ENCODE results near the gene CCHCR1.
"Not testable (repeated sequence)": the region's sequence is repeated elsewhere in the genome, so short reads cannot be mapped to it uniquely, and the experiment has no call there.

CCHCR1 gene

DNA sequence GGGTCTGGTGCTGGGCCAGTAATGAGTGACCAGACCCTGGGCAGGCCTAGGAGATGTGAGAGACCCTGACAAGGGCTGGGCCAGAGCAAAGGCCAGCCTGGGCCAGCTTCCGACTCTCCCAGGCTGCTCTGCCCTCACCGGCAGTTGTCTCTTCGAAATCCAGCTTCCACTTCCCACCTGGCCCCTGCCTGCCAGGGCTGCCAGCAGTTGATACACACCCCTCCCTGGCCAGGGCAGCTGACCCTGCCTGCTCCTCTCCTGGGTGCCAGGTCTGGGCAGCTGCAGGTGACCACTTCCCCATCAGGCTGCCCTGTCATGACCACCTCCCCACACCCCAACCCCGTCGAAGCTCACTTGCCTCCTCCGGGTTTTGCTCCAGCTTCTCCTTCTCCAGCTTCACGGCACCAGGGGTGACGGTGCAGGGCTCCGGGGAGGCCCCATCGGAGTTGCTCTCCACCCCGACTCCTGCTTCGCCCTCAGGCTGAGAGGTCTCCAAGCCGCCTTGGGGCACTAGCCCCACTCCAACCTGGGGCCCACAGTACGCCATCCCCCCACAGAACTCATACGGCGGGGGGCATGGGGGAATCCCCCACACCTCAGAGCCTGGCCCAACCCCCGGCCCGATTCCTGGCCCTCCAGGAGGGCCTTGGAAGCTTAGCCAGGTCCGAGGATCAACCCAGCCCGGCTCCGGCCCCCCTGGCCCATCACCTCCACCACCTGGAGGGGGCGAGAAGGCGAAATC is 12.4 kb upstream of the CCHCR1 start:
- peak overlapping the region; percentile 36 for H3K4me3 ChIP-seq (ENCODE audit: extremely low read depth, insufficient read depth, low read length, poor library complexity, severe bottlenecking)
- WGBS, 2 experiments (ENCODE audit: insufficient coverage in 2 of 2): 29 to 37% methylated on average over 6 to 15 of the region's 23 CpGs
- peaks cover 23% of the 10 kb centered on the region for H3K4me1 ChIP-seq (ENCODE audit: control insufficient read depth, insufficient read depth, low read length, poor library complexity, severe bottlenecking)
- H3K27ac ChIP-seq (ENCODE audit: low read depth, low read length, severe bottlenecking); H3K9me3 ChIP-seq (ENCODE audit: control insufficient read depth, low read length); H3K36me3 ChIP-seq (ENCODE audit: control insufficient read depth, insufficient read depth, low read length): not testable (repeated sequence)

DNA sequence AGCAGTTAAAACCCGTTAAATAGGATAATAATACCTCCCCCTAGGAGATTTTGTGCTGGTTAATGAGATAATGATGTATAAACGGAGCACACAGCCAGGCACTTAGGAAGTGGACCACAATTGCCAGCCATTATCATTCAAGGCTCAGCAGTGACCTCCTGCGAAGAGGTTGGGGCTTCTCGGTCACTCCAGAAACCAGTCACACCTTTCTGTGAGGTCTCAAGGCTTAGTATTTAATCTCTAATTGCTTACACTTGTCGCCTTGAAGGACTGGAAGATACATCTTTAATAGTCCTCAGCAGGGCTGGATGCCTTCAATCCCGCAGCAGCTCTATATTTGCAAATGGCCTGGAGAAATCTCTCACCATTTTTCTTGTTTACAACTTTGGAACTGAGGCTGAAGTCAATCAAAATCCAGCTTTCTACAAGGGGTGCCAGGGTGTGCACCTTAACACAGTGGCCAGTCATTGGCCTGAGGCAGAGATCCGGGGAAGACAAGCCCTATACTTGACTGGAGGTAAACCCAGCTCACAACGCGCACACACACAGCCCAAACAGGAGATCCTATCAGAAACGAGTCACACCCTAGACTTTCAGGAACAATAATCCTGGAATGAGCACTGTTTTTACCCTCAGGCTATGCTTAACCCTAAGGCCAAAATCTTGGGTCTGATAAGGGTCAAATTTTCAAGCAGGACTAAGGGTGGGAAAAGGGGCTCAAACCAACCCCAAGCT is 11.7 kb upstream of the CCHCR1 start:
- Histone ChIP-seq H3K27ac (ENCODE audit: low read depth, low read length, severe bottlenecking) (no peak overlapping the region), H3K4me3 (ENCODE audit: extremely low read depth, insufficient read depth, low read length, poor library complexity, severe bottlenecking) (no peak overlapping the region), H3K9me3 (ENCODE audit: control insufficient read depth, low read length) (no peaks in the 10 kb centered on the region), H3K4me1 (ENCODE audit: control insufficient read depth, insufficient read depth, low read length, poor library complexity, severe bottlenecking) (peaks cover 23% of the 10 kb centered on the region), H3K36me3 (ENCODE audit: control insufficient read depth, insufficient read depth, low read length) (no peaks in the 10 kb centered on the region)
- WGBS, 2 experiments (ENCODE audit: insufficient coverage in 2 of 2): 20 to 29% methylated on average over 8 of the region's 10 CpGs

DNA sequence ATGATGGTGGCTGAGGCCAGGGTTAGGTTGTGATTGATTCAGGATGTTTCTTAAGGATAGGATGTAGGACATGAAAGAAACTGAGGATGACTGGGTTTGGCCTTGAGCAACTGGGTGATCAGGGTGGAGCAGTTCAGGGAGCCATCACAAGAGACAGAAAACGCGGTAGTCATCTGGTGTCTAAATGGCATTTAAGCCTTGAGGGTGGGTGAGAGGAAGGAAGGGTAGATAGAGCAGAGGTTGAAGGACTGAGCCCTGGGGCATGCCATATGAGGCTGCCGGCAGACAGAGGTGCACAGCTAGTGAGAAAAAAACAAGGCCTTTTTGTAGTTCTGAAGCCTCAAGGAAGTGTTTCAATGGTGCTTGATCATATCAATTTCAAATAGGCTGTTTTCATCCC is 11.0 kb upstream of the CCHCR1 start:
- WGBS, 2 experiments (ENCODE audit: insufficient coverage in 2 of 2): 27 to 32% methylated on average over 3 of the region's 3 CpGs
- Histone ChIP-seq H3K9me3 (ENCODE audit: control insufficient read depth, low read length) (no peaks in the 10 kb centered on the region), H3K4me3 (ENCODE audit: extremely low read depth, insufficient read depth, low read length, poor library complexity, severe bottlenecking) (no peak overlapping the region), H3K27ac (ENCODE audit: low read depth, low read length, severe bottlenecking) (no peak overlapping the region), H3K4me1 (ENCODE audit: control insufficient read depth, insufficient read depth, low read length, poor library complexity, severe bottlenecking) (peaks cover 22% of the 10 kb centered on the region), H3K36me3 (ENCODE audit: control insufficient read depth, insufficient read depth, low read length) (peaks cover 2% of the 10 kb centered on the region)

DNA sequence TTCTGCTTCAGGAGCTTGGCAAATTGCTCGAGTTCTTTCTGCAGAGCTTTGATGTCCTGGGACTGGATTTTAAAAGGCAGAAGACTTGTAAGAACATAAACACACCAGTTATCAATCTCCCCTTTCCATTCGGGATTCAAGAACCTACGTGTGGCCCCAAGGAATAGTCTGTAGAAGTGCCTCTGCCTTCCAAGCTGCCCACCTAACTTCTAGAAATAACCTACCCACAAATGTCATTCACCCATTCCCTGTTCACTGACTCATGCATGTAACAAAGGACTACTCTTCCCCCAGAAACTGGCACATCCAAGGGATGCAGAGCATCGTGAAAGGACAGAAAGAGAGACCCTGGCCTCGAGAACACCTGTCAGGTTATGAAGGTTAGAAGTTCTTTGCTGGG is 8.4 kb upstream of the CCHCR1 start:
- WGBS, 2 experiments (ENCODE audit: insufficient coverage in 2 of 2): 84 to 89% methylated on average over 3 to 4 of the region's 5 CpGs
- Histone ChIP-seq H3K27ac (ENCODE audit: low read depth, low read length, severe bottlenecking) (no peak overlapping the region), H3K9me3 (ENCODE audit: control insufficient read depth, low read length) (no peaks in the 10 kb centered on the region), H3K4me3 (ENCODE audit: extremely low read depth, insufficient read depth, low read length, poor library complexity, severe bottlenecking) (no peak overlapping the region), H3K4me1 (ENCODE audit: control insufficient read depth, insufficient read depth, low read length, poor library complexity, severe bottlenecking) (peaks cover 4% of the 10 kb centered on the region), H3K36me3 (ENCODE audit: control insufficient read depth, insufficient read depth, low read length) (peaks cover 24% of the 10 kb centered on the region)

DNA sequence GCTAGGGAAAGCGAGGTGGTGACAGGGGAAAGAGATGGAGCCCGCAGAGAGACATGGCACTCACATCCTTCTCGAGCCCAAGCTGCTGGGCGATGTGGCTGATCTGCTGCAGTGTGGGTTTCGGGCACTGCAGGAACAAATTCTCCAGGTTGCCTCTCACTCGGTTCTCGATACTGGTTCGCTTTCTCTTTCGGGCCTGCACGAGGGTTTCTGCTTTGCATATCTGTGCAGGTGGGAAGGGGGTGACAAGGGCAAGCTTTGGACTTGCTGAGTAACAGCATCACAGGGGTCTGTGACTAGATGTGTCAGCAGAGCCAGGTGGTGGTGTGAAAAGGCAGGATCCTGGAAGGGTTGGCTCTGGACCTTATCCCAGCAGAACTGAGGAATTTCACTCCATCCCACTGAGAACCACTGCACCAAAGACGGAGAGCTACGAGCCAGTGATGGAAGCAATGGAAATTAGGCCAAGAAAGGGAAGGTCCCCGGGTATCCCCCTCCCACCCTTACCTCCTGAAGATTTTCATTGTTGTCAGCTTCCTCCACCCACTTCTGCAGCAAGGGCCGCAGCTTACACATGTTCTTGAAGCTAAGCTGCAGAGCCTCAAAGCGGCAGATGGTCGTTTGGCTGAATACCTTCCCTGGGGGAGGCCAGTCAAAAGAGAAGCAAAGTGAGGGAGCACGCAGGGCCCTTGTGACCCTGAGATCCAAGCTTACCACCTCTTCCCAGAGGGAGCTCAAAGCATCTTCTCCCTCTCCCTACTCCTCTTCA is 7.6 kb upstream of the CCHCR1 start:
- H3K9me3 ChIP-seq (ENCODE audit: control insufficient read depth, low read length); H3K4me3 ChIP-seq (ENCODE audit: extremely low read depth, insufficient read depth, low read length, poor library complexity, severe bottlenecking); H3K27ac ChIP-seq (ENCODE audit: low read depth, low read length, severe bottlenecking); H3K4me1 ChIP-seq (ENCODE audit: control insufficient read depth, insufficient read depth, low read length, poor library complexity, severe bottlenecking): not testable (repeated sequence)
- H3K36me3 ChIP-seq (ENCODE audit: control insufficient read depth, insufficient read depth, low read length): peaks cover 24% of the 10 kb centered on the region
- WGBS, 2 experiments (ENCODE audit: insufficient coverage in 2 of 2): 82% methylated on average over 7 of the region's 17 CpGs; no CpG with 5 or more reads in 1 of the 2 experiments

DNA sequence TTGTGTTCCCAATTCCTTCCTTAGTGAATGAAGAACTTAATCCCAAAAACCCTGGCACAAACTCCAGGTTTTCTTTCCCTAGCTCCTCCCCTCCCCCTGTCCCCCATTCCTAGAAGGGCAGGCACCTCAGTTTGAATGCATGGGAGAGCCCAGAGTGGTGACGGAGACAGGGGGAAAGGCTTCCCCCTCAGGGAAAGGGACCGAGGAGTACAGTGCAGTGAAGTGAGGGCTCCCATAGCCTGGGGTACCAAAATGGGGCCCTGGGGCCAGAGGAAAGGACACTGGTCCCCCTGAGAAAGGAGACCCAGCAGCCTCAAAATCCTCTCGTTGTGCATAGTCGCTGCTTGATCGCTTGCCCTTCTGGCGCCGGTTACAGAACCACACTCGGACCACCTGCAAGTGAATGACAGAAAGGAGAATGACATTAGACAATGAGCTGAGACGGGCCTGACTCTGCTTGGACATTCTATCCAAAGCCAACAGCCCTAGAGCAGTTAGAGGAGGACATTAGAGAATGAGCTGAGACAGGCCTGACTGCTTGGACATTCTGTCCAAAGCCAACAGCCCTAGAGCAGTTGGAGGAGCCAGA is 7.0 kb upstream of the CCHCR1 start:
- WGBS, 2 experiments (ENCODE audit: insufficient coverage in 2 of 2): 97 to 100% methylated on average over 1 to 7 of the region's 9 CpGs

DNA sequence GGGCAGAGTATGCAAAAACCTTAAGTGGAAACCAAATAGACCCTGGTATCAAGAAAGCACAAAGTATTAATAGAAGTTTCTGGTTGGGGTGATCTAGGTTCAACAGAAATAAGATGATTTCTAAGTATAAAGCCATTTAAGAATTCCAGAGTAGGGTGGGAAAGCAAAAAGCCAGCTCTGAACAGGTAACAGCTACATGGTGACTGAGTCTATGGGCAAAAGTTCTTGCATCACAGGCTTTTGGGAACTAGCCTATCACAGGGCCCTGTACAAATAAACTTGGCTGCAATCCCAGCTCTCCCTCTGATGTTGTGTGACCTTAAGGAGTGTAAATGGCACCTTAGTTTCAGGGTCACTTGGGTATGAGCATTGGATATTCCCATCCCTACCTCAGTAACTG is 6.3 kb upstream of the CCHCR1 start:
- no peak overlapping the region for H3K4me3 ChIP-seq (ENCODE audit: extremely low read depth, insufficient read depth, low read length, poor library complexity, severe bottlenecking)
- no peak overlapping the region for H3K27ac ChIP-seq (ENCODE audit: low read depth, low read length, severe bottlenecking)
- H3K36me3 ChIP-seq (ENCODE audit: control insufficient read depth, insufficient read depth, low read length): peaks cover 24% of the 10 kb centered on the region
- peaks cover 4% of the 10 kb centered on the region for H3K4me1 ChIP-seq (ENCODE audit: control insufficient read depth, insufficient read depth, low read length, poor library complexity, severe bottlenecking)
- no peaks in the 10 kb centered on the region for H3K9me3 ChIP-seq (ENCODE audit: control insufficient read depth, low read length)

More for the DNA sequence above, 7.0 kb upstream of the CCHCR1 start:
- H3K36me3 ChIP-seq (ENCODE audit: control insufficient read depth, insufficient read depth, low read length): peaks cover 24% of the 10 kb centered on the region
- H3K4me3 ChIP-seq (ENCODE audit: extremely low read depth, insufficient read depth, low read length, poor library complexity, severe bottlenecking); H3K4me1 ChIP-seq (ENCODE audit: control insufficient read depth, insufficient read depth, low read length, poor library complexity, severe bottlenecking); H3K27ac ChIP-seq (ENCODE audit: low read depth, low read length, severe bottlenecking); H3K9me3 ChIP-seq (ENCODE audit: control insufficient read depth, low read length): not testable (repeated sequence)

DNA sequence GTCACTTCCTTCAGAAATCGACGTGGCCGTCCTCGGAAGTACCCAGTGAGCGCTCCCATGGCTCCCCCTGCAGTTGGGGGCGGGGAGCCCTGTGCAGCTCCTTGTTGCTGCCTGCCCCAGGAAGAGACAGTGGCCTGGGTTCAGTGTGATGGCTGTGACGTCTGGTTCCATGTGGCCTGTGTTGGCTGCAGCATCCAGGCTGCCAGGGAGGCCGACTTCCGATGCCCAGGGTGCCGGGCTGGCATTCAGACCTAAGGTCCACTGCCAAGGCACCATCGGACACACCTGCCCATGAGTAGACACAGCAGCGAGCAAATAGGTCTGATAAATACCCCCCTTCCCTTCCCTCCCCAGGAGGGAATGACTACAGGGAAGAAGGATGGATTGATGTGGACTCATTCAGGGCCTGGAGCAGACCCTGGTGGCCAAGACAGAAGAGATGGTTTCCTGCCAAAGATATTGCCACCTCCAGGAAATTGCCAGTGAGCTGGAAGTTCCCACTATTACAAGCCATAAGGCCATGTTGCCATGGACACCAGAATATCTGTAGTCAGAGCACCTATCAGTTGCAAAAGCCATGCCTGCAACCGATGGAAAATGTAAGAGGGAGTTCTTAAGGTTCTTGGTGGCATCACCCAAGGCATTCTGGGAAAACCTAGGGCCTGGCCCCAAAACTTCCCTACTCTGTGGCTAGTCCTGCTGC is 5.0 kb upstream of the CCHCR1 start:
- Histone ChIP-seq H3K27ac (ENCODE audit: low read depth, low read length, severe bottlenecking) (no peak overlapping the region), H3K36me3 (ENCODE audit: control insufficient read depth, insufficient read depth, low read length) (peaks cover 24% of the 10 kb centered on the region), H3K4me3 (ENCODE audit: extremely low read depth, insufficient read depth, low read length, poor library complexity, severe bottlenecking) (no peak overlapping the region), H3K4me1 (ENCODE audit: control insufficient read depth, insufficient read depth, low read length, poor library complexity, severe bottlenecking) (no peaks in the 10 kb centered on the region), H3K9me3 (ENCODE audit: control insufficient read depth, low read length) (no peaks in the 10 kb centered on the region)
- 84 to 87% methylated on average over 11 of the region's 13 CpGs for WGBS, 2 experiments (ENCODE audit: insufficient coverage in 2 of 2)

DNA sequence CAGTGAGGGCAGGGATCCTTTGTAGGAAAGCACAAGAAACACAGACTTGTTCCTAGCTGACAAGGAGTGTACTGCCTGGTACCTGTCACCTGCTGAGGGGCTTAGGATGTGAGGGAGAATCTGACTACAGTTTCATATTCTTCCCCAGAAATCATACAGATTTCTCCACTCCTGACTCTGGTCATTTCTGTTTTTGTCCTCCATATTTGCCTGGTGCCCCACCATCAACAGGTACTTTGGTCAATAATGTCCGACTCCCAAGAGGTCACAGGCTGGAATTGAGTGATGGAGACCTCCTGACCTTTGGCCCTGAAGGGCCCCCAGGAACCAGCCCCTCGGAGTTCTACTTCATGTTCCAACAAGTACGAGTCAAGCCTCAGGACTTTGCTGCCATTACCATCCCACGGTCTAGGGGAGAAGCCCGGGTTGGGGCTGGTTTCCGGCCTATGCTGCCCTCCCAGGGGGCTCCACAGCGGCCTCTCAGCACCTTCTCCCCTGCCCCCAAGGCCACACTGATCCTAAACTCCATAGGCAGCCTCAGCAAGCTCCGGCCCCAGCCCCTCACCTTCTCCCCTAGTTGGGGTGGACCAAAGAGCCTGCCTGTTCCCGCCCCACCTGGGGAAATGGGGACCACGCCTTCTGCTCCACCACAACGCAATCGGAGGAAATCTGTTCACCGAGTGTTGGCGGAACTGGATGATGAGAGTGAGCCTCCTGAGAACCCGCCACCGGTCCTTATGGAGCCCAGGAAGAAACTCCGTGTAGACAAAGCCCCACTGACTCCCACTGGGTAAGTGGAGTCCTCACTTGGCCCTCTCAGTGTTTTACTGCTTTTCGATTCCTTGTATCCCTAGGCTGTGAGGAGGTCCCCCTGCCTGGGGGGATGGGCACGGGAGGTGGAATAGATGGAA is 3.9 kb upstream of the CCHCR1 start:
- H3K36me3 ChIP-seq (ENCODE audit: control insufficient read depth, insufficient read depth, low read length): peaks cover 28% of the 10 kb centered on the region
- no peak overlapping the region for H3K4me3 ChIP-seq (ENCODE audit: extremely low read depth, insufficient read depth, low read length, poor library complexity, severe bottlenecking)
- H3K27ac ChIP-seq (ENCODE audit: low read depth, low read length, severe bottlenecking): no peak overlapping the region
- peaks cover 5% of the 10 kb centered on the region for H3K4me1 ChIP-seq (ENCODE audit: control insufficient read depth, insufficient read depth, low read length, poor library complexity, severe bottlenecking)
- no peaks in the 10 kb centered on the region for H3K9me3 ChIP-seq (ENCODE audit: control insufficient read depth, low read length)
- 94 to 95% methylated on average over 16 to 17 of the region's 19 CpGs for WGBS, 2 experiments (ENCODE audit: insufficient coverage in 2 of 2)

Data from mesodermal cell (in vitro differentiated cells).